ENCODE data around the gene AKR1D1.

DNA sequence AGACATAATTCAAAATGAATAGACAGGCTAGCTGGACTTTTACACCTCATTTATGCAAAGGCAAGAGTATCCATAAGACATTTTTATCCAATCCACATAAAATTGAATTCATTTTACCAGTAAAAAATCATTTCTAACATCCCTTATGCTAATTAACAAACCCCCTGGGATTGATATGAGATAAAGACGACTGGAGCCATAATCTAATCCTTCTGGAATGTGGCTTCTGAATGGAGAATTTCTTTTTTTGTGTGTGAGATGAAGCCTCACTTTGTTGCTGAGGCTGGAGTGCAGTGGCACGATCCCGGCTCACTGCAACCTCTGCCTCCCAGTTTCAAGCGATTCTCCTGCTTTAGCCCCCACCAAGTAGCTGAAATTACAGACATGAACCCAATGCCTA is 90.4 kb downstream of the AKR1D1 start:
- no peak for TF ChIP-seq POLR2A (IDR thresholded peaks at IDR 0.05)
- TF ChIP-seq, protein P1, sequence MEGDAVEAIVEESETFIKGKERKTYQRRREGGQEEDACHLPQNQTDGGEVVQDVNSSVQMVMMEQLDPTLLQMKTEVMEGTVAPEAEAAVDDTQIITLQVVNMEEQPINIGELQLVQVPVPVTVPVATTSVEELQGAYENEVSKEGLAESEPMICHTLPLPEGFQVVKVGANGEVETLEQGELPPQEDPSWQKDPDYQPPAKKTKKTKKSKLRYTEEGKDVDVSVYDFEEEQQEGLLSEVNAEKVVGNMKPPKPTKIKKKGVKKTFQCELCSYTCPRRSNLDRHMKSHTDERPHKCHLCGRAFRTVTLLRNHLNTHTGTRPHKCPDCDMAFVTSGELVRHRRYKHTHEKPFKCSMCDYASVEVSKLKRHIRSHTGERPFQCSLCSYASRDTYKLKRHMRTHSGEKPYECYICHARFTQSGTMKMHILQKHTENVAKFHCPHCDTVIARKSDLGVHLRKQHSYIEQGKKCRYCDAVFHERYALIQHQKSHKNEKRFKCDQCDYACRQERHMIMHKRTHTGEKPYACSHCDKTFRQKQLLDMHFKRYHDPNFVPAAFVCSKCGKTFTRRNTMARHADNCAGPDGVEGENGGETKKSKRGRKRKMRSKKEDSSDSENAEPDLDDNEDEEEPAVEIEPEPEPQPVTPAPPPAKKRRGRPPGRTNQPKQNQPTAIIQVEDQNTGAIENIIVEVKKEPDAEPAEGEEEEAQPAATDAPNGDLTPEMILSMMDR (IDR thresholded peaks at IDR 0.05): no peak
- no peak for TF ChIP-seq EP300 (IDR thresholded peaks at IDR 0.05)
- no peak for TF ChIP-seq POLR2AphosphoS5 (IDR thresholded peaks at IDR 0.05)
